ENCODE measurements around the gene PEDS1. TPM values are rescaled to one million over a fixed set of nuclear protein-coding genes. Genes with fewer than 3 reads are reported as not detected.

PEDS1 gene
- total and polyA plus RNA-seq, 2 of the 8 experiments (the other 6 are each of a cell fraction or from before 2014, with no cell fraction given), result 28.9 to 75.9 TPM

DNA sequence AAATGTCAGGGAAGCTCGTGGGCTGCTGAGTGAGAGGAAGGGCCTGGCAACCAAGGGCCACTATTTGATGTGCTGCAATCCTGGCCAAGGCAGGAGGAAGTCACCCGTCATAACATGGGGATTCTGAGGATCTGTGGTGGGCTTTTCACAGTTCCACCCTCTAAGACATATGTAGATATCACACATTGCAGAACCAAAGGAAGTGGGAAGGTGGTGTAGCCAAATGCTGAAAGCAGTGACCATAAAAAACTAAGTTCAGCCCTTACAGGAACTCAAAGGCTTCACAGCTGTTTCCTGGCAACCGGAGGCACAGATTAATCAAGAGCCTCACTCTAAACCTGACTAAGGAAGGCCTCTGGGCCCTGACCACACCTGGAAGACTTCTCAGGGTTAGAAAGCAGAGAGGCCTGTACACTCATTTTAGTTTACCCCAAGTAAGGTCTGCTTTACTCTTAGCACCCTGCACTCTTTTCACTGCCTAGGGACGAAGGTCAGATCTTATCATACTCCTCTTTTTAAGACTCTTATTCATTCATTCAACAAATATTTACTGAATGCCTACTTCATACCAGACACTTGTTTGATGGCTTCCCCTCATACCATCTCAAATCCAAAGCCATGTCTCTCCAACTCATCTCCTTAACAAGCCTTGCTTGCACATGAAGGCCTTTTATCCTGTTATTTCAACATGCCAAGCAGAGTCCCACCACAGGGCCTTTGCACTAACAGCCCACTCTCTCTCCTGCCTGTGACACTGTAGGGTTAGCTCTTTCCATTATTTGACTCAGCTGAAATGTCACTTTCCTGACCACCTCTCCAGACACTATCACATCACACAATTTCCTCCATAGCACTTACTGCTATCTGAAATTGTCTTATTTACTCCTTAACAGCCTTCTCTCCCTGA is 43.1 kb downstream of the PEDS1 start (continued):
- TF ChIP-seq CTBP2 (IDR thresholded peaks at IDR 0.05; ENCODE audit: borderline replicate concordance, insufficient read depth, insufficient read length, low read length) (no peak), FOSL1 (IDR thresholded peaks at IDR 0.05; ENCODE audit: insufficient read depth, low read depth, low read length) (no peak), TBP (IDR thresholded peaks at IDR 0.05; ENCODE audit: low read depth, low read length) (no peak), BCL11A (IDR thresholded peaks at IDR 0.05; ENCODE audit: low read depth in 2 of 2, low read length in 2 of 2) (no peak), KDM4A (IDR thresholded peaks at IDR 0.05; ENCODE audit: low read depth, low read length, severe bottlenecking) (no peak), SP4 (IDR thresholded peaks at IDR 0.05; ENCODE audit: low read length) (no peak), RFX5 (IDR thresholded peaks at IDR 0.05; ENCODE audit: borderline replicate concordance, low read depth, low read length) (no peak)
